ENCODE results near the gene ALOX15. TPM values are rescaled to one million over a fixed set of nuclear protein-coding genes. Genes with fewer than 3 reads are reported as not detected.

Gene ALOX15
- total RNA-seq, 2 donors from 2014 or later: not detected

DNA sequence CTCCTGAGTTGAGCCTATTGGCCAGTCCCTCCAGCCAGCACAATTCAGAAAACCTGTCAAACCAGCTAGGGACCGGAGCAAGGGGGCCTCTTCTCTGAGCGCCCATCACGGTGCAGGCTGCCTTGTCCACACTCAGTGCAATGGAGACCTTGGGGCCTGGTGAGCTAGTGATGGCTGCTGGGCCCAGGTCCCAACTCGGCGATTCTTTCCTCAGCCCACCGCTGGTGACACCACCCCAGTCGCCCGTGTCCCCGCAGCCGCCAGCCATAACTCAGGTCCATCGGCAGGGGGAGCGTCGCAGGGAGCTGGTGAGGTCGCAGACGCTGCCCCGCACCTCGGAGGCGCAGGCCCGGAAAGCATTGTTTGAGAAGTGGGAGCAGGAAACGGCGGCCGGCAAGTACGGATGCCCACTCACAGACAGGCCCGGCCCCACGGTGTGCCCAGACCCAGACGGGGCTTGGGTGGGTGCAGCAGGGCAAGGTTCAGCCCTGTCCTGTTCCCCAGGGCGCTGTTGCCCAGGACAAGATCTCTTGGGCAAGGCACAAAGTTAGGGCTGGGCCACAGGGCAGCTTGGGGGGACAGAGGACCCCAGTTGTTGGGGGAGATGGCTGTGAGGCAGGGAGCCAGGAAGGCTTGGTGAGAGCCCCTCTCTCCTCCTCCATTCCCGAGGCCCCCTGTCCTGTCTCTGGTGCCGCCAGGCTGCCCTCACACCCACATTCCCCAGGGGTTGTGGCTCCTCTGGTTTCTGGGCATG, 46.4 kb downstream of the ALOX15 start:
- Histone ChIP-seq H3K27me3 (peaks cover 0 to 3% of the 10 kb centered on the region in 2 donors), H3K27ac (no peak overlapping the region)

DNA sequence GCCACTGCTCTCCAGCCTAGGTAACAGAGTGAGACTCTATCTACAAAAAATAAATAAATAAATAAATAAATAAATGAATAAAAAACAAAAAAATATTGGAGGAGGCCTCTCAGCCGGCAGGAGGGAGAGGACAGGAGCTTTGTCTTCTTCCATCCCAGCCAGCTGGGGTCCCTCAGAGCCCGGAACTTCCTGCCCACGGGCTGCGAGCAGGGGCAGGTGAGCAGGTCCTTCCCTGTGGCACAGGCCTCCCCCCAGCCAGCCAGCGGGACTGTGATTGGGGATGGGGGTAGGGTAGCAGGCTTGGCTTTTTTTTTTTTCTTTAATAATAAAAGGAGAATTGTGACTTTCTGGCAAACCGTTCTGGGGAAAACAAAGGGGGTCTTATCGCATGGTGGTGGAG, 47.1 kb downstream of the ALOX15 start:
- Histone ChIP-seq H3K4me1 (no peaks in the 10 kb centered on the region), H3K27me3 (peaks cover 0 to 3% of the 10 kb centered on the region in 2 donors), H3K27ac (no peak overlapping the region), H3K9me3 (no peaks in the 10 kb centered on the region), H3K36me3 (replicated peaks in 1 of 2; ENCODE audit: insufficient read depth in 1 of 2, low read depth in 2 of 2) (no peaks in the 10 kb centered on the region), H3K4me3 (no peak overlapping the region)
- WGBS, 2 donors: 83 to 90% methylated on average over 7 of the region's 7 CpGs
- DNase-seq: no peak
- no peak for TF ChIP-seq POLR2A (IDR thresholded peaks at IDR 0.05)
- TF ChIP-seq, protein P1, sequence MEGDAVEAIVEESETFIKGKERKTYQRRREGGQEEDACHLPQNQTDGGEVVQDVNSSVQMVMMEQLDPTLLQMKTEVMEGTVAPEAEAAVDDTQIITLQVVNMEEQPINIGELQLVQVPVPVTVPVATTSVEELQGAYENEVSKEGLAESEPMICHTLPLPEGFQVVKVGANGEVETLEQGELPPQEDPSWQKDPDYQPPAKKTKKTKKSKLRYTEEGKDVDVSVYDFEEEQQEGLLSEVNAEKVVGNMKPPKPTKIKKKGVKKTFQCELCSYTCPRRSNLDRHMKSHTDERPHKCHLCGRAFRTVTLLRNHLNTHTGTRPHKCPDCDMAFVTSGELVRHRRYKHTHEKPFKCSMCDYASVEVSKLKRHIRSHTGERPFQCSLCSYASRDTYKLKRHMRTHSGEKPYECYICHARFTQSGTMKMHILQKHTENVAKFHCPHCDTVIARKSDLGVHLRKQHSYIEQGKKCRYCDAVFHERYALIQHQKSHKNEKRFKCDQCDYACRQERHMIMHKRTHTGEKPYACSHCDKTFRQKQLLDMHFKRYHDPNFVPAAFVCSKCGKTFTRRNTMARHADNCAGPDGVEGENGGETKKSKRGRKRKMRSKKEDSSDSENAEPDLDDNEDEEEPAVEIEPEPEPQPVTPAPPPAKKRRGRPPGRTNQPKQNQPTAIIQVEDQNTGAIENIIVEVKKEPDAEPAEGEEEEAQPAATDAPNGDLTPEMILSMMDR (IDR thresholded peaks at IDR 0.05): no peak
- intact Hi-C loops (cut with DNase I): no loop called here
- ATAC-seq: no peak

More for the DNA sequence above, 46.4 kb downstream of the ALOX15 start:
- ATAC-seq (peak; percentile 35), DNase-seq (peak in 3 of 4 donors; percentile 23 to 45 (median 35))
- H3K9me3 ChIP-seq: no peaks in the 10 kb centered on the region
- intact Hi-C loops (cut with DNase I): no loop called here
- 32 to 44% methylated on average over 16 to 29 of the region's 29 CpGs for WGBS, 2 donors
- H3K4me1 ChIP-seq: no peaks in the 10 kb centered on the region
- TF ChIP-seq POLR2A (IDR thresholded peaks at IDR 0.05): no peak
- TF ChIP-seq, protein P1 (IDR thresholded peaks at IDR 0.05): peak in 6 of 7 experiments; percentile 16 to 49 (median 36)
- H3K4me3 ChIP-seq: no peak overlapping the region
- H3K36me3 ChIP-seq (replicated peaks in 1 of 2; ENCODE audit: insufficient read depth in 1 of 2, low read depth in 2 of 2): no peaks in the 10 kb centered on the region

- no peak for ATAC-seq
- DNase-seq: no peak
- Histone ChIP-seq H3K4me1 (no peaks in the 10 kb centered on the region), H3K4me3 (no peak overlapping the region), H3K36me3 (replicated peaks in 1 of 2; ENCODE audit: insufficient read depth in 1 of 2, low read depth in 2 of 2) (no peaks in the 10 kb centered on the region), H3K27me3 (peaks cover 0 to 3% of the 10 kb centered on the region in 2 donors), H3K9me3 (no peaks in the 10 kb centered on the region), H3K27ac (no peak overlapping the region)
- TF ChIP-seq POLR2A (IDR thresholded peaks at IDR 0.05): no peak
- TF ChIP-seq, protein P1 (IDR thresholded peaks at IDR 0.05): no peak
- intact Hi-C loops (cut with DNase I): no loop called here
- 78 to 96% methylated on average over 5 to 11 of the region's 14 CpGs for WGBS, 2 donors
Observed at GRCh38 chr17:4593021-4593421, 48.5 kb downstream of the ALOX15 start.

- no peak overlapping the region for H3K27ac ChIP-seq
Observed at GRCh38 chr17:4592240-4593005, 49.1 kb downstream of the ALOX15 start.

More at GRCh38 chr17:4592240-4593005, 49.1 kb downstream of the ALOX15 start:
- no peaks in the 10 kb centered on the region for H3K4me1 ChIP-seq
- H3K9me3 ChIP-seq: no peaks in the 10 kb centered on the region
- no peak for ATAC-seq
- intact Hi-C loops (cut with DNase I): no loop called here
- no peak for DNase-seq
- H3K4me3 ChIP-seq: no peak overlapping the region
- WGBS, 2 donors: 57 to 60% methylated on average over 11 of the region's 11 CpGs
- no peaks in the 10 kb centered on the region for H3K27me3 ChIP-seq
- H3K36me3 ChIP-seq (replicated peaks in 1 of 2; ENCODE audit: insufficient read depth in 1 of 2, low read depth in 2 of 2): no peaks in the 10 kb centered on the region
- TF ChIP-seq POLR2A (IDR thresholded peaks at IDR 0.05): no peak
- TF ChIP-seq, protein P1 (IDR thresholded peaks at IDR 0.05): no peak
